Stimulated activated CD4-positive, alpha-beta T cell treated with anti-CD3 and anti-CD28 coated beads, Interleukin-4, amount 100 ng/mL, for 1 hour (primary cell): ENCODE data around the gene C2orf92.

ENCODE experiments used
- DNase-seq: peaks from one replicate; pipeline ENCODE4 v3.0.0-alpha.2; 2020

C2orf92 gene

GRCh38 chr2:97732436-97733340 lies 63.2 kb downstream of the C2orf92 start:
- DNase-seq = no peak

- DNase-seq = no peak
These were observed 64.0 kb downstream of the C2orf92 start for GRCh38 chr2:97733341-97734035.

- DNase-seq = no peak
These were observed 64.8 kb downstream of the C2orf92 start for GRCh38 chr2:97734061-97735051.

GRCh38 chr2:97735161-97735561 lies 65.6 kb downstream of the C2orf92 start:
- DNase-seq = no peak

- no peak for DNase-seq
These were observed 66.7 kb downstream of the C2orf92 start for GRCh38 chr2:97736185-97736584.

- no peak for DNase-seq
These were observed 67.3 kb downstream of the C2orf92 start for GRCh38 chr2:97736608-97737330.

- DNase-seq = no peak
These were observed 68.1 kb downstream of the C2orf92 start for GRCh38 chr2:97737421-97738178.

- no peak for DNase-seq
These were observed 68.9 kb downstream of the C2orf92 start for GRCh38 chr2:97738179-97739019.

- no peak for DNase-seq
These were observed 69.7 kb downstream of the C2orf92 start for GRCh38 chr2:97739020-97739892.

- no peak for DNase-seq
These were observed 70.4 kb downstream of the C2orf92 start for GRCh38 chr2:97739893-97740245.

- DNase-seq = peak; percentile 39
These were observed 71.2 kb downstream of the C2orf92 start for GRCh38 chr2:97740590-97741182.

- no peak for DNase-seq
These were observed 71.7 kb downstream of the C2orf92 start for GRCh38 chr2:97741251-97741650.

GRCh38 chr2:97741686-97742085 lies 72.2 kb downstream of the C2orf92 start:
- no peak for DNase-seq

GRCh38 chr2:97742381-97742847 lies 72.9 kb downstream of the C2orf92 start:
- no peak for DNase-seq

- no peak for DNase-seq
These were observed 74.4 kb downstream of the C2orf92 start for GRCh38 chr2:97743913-97744312.

- peak; percentile 49 for DNase-seq
These were observed 76.1 kb downstream of the C2orf92 start for GRCh38 chr2:97745474-97746174.

- DNase-seq = no peak
These were observed 77.8 kb downstream of the C2orf92 start for GRCh38 chr2:97747285-97747684.

- DNase-seq = no peak
These were observed 78.2 kb downstream of the C2orf92 start for GRCh38 chr2:97747716-97748115.
